Astrocyte of the hippocampus (primary cell): ENCODE results near the gene ERC2.
A peak's percentile ranks its signal among the peaks of the same experiment; 100 is the strongest.

Source experiments
- DNase-seq: peaks from one replicate; pipeline ENCODE4 v3.0.0; 2011; ENCODE audit warnings: low read depth, low spot score

ERC2 gene

DNA sequence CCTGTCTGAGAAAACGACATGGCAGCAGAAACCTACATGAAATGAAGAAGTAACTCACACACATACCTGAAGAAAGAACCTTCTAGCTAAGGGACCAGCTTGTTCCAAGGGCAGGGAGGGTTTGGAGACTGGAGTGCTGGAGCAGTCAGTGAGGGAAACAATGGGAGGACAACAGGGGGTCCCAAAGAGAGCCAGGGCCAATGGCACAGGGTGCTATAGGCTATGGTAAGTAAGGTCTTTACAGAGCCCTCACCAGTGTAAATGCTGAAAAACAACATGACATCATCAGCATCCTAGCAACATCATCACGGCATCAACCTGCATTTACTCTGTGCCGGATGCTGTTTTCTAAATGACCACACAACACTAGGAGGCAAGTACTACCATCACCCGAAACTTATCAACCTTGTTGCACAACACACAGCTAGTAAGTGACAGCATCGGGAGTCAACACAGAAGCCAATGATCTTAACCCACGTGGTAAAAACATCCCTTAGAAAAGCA, 531.7 kb downstream of the ERC2 start:
- DNase-seq = no peak

DNA sequence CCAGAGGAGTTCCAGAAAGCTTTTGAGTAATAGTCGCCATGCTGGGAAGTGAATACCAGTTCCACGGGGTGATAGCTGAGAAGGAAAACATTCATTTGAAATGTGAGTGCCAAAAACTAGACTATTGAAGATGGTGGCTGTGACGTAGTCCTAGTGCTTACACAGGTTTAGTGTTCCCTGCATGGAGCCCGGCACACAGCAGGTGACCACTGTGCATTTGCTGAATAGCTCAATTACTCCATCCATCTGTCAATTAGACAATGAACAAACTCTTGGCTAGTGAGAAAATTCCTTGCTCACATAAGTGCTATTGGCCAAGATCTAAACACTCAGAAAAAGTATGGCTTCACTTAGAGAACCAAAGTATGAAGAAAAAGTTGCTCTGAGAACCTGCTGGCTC, 533.0 kb downstream of the ERC2 start:
- DNase-seq = peak; percentile 15

DNA sequence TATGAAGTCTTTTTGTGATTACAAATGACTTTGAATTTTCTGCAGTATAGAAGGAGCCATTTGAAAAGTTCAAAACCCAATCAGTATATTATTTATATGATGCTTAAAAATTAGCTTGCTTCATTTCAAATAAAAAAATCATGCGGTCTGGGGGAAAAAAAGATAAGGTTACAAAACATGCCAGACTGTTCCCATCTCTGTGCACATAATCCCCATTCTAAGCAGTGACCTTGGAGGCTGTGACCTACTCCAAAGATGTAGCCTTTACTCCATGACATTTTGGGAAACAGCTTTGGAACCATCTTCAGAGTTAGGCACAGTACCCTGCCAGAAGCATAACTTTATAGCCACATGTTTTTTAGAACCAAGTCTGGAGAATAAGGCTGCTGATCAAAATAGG, 533.5 kb downstream of the ERC2 start:
- no peak for DNase-seq

DNA sequence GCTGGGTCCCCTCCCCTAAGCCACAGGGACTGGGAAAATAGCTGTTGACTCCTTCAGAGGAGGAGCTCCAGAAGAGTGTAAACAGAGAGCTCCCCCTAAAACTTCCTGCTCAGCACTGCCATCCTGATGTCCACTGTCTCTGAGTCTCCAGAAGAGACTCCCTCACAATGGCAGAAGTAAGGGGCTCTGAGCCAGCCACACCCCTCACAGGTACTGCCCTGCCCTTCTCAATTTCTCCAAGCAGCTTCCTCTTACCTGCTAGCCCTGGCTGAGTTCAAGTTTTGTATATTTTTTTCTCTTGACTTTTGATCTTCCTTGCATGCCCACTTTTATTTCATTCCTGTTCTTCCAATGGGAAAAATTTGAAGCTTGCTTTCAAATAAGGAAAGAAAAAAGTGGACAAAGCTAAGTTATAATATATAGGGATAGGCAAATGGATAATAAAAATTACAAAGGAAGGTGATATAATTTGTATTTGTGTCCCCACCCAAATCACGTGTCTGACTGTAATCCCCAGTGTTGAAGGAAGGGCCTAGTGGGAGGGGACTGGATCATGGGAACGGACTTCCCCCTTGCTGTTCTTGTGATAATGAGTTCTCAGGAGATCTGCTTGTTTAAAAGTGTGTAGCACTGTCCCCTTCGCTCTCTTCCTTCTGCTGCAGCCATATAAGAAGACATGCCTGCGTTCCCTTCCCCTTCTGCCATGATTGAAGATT, 539.0 kb downstream of the ERC2 start:
- no peak for DNase-seq

DNA sequence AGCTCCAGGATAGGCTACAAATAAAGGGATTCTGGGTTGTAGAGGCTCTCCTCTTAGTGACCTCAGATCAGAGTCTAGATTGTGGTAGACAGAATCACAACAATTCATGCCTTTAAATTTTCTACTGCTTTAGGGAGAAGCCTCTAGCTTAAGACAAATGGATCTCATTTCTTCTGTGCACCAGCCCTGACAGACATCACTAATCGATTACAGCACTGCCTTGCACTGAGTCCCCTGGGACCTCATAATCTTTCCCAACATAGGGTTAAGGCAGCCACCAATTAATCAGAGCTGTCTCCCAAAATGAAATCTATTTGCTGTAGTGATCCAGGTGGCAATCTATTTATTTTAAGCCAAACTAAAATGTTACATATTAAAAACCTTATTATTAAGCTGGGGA, 544.6 kb downstream of the ERC2 start:
- no peak for DNase-seq

DNA sequence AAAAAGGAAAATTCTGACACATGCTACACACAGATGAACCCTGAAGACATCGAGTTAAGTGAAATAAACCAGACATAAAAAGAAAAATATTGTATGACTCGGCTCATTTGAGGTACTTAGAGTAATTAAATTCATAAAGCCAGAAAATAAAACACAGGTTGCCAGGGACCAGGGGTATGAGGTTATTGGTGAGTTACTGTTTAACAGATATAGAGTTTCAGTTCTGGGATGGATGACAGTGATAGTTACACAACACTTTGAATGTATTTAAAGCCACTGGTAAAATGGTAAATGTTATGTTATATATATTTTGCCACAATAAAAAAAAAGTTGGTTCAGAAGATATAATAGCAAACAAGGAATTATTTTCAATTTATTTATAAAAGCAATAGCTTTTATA, 545.1 kb downstream of the ERC2 start:
- no peak for DNase-seq

DNA sequence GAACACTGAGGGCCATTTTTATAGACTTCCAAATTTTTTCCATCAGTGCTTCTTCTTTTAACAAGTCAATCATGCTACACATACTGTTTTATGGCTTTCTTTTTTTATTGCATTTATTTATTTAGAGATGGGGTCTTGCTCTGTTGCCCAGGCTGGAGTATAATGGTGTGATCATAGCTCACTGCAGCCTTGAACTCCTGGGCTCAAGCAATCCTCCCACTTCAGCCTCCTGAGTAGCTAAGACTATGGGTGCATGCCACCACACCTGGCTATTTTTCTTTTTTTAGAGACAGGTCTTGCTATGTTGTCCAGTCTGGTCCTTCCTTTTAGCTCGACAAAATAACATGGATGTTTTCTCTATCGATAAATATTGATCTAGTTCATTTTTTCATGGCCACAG, 555.4 kb downstream of the ERC2 start:
- DNase-seq = no peak

DNA sequence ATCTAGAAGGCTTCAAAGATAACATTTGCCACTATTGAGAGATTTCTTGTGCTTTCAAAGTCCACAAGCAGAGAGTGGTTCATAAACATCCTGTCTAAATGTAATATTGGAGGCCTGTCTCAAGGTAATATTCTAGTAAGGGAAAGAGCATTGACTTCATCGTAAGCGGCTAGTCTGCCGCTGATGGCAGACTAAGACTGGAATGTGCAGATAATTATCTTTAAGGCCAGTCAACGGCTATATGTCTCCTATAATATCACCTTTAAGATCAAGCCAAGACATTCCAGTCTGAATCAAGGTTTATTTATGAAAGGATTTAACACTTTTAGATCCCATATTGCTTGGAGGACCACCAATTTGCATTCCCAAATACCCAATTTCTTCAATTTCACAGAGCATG, 557.0 kb downstream of the ERC2 start:
- no peak for DNase-seq

DNA sequence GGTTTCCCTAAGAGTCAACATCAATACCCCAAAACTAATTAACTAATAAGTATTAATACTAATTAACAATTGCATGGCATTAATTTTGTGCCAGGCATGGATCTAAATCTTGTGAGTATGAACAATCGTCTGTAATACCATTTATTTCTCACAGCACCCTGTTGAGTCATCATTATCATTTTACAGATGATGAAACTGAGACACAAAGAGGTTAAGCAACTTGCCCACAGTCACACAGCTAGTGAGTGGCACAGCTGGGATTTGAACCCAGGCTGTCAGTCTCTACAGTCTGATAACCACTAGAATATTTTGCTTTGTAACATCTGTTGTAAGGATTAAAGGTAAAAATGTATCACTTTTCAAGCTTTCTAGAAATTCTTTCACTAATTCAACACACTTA, 557.7 kb downstream of the ERC2 start:
- DNase-seq = no peak

DNA sequence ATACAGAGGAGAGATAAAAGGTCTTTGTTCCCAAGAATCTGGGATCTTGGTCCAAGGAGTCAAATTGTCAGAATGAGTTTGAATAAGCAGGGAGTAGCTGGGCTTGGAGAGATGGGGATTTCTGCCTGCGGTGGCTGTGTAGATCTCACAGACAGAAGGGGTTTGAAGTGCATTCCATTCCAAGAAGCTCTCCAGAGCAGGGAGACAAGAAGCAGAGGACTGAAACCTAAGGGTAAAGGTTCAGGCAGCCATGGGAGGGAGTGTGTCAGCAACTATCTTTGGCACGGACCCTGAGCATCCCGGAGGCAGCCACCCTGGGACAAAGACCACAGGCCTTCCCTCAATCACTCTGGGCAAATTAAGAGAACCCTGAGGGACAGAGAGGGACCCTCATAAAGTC, 558.9 kb downstream of the ERC2 start:
- DNase-seq = no peak

DNA sequence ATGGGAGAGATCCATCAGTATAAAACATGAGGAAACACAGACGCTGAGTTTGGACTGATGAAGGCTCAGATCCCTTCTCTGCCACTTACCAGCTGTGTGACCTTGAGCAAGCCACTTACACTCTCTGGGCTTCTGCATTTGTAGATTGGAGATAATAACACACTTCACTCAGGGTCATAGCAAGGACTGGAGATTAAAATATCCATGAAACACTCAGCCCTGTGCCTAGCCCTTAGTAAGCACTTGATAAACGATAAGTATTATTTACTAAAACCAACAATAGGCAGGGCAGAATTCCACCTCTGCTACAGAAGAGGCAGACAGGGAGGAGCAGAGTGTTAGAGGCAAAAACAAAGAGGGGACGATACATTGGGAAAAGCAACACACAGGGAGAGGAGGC, 560.7 kb downstream of the ERC2 start:
- DNase-seq = no peak

DNA sequence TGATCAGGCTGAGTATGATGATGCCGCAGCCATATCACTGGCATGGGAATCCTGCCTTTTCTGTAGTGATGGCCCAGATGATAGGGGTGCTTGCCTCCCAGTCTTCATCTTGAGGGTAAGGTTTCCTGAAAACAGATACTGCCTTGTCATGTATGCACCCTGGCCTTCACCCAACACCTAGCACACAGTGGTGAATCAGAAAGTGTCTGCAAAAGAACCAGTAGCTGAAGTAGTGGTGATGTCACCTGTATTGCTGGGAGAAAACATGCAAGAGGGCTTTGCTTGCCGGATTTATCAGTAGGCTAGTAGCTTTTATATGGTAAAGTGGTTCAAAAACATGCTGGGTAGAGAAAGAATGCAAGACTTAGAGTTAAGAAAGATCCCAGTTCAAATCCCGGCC, 561.4 kb downstream of the ERC2 start:
- DNase-seq = no peak

DNA sequence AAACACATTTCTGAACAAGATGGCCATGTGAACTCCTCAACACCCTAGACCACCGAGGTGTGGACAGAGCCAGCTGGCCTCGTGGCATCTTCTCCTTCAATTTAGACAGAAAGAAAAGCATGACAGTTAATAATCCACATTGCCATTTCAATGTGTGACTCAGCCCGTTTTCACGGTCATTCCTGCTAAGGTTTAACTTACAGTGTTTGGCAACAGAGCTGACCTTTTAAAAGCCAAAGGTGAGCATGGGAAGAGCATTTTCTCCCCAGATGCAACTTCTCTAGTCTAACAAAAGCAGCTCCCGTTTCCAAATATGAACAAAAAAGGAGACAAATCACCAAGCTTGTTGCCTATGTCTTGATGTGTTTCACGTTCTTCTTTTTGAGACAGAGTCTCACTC, 563.6 kb downstream of the ERC2 start:
- DNase-seq = no peak

DNA sequence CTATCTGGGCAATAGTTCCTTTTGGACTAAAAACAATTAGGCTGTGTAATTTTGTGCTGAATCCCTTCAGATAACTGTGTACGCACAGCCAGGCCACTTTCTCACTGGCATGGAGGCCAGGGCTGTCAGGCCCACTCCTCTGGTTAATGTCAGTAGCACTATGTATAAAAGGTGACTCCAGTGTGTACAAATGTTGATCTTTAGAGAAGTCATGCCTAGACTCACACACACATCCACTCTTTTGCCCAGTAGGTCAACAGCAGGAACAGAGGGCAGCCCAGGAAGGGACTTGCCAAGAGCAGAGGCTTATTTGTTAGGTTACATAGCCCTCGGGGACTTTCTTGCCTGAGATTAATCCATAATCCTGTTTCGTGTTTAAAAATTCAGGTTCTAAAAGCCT, 564.6 kb downstream of the ERC2 start:
- DNase-seq = no peak

DNA sequence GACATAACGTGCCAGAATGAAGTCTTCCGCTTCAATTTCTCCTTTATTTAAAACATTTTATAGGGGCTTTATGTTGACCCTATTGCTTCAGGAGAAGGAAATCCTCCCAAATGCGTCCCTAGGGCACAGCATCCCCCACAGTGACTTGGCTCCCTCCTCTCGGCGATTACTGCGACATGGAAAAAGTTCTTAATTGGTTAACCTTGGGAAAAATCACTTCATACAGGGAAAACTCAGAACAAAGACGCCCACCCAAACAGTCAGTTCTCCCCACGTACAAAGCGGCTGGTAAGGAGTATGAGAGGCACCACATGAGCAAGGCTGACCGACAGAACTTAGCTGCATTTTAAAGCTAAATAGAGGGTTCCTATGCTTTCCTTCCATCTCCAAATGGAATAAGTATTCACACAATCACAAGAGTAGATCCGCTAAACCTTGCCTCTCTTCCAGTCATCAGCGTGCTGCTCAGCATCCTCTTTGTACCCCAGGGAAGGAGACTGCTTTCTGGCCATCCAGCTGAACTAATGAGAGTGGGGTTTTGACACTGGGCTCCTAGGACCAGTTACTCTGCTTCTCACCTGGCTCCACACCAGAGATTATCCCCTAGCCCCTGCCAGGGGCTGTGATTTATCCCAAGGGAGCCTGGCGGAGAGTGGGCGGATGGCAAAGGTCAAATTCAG, 565.9 kb downstream of the ERC2 start:
- no peak for DNase-seq

DNA sequence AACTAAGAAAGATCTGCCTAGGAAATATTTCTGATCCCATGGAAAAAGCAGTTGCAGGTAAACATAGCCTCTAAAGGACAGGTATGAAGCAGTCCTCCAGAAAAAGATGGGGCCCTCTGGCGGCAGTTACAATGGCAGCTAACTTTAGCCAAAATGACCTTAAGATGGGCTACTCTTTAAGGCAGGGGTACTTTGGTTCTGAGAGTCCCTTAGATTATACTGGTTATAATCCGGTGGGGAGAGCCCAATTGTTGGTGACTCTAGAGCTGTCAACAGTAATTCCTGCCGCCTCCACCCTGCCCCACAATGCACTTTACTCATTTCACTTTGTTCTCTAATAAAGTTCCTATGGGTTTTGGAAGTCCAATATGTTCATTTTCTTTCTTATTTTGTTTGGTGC, 568.4 kb downstream of the ERC2 start:
- DNase-seq = no peak

DNA sequence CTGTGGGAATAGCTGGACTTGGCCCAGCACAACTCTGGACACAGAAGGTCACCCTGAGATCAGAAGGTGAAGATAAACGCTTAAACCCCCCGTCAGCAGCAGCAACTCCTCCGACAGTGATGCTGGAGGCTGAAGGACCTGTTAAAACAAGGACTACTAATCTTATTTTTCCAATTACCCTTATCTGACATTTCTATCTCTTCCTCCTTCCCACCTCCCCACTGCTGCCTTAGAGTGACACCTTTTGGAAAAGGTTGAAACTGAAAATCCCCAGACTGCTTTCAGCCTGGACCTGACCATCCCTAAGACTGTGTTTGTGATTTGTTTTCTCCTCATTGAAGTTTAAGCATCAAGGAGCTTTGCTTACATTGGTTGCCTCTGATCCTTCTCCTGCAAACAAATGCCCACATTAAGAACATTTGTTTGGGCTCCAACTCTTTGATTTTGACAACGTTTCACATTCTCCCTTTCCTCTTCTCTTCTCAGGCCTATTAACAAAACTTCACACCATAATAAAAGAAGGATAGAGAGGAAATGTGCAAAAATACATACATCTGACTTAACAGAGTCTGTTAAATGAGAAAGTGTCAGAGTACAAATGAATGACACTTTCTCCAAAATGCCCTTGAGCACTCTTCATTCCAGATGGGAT, 570.6 kb downstream of the ERC2 start:
- DNase-seq = peak; percentile 59

DNA sequence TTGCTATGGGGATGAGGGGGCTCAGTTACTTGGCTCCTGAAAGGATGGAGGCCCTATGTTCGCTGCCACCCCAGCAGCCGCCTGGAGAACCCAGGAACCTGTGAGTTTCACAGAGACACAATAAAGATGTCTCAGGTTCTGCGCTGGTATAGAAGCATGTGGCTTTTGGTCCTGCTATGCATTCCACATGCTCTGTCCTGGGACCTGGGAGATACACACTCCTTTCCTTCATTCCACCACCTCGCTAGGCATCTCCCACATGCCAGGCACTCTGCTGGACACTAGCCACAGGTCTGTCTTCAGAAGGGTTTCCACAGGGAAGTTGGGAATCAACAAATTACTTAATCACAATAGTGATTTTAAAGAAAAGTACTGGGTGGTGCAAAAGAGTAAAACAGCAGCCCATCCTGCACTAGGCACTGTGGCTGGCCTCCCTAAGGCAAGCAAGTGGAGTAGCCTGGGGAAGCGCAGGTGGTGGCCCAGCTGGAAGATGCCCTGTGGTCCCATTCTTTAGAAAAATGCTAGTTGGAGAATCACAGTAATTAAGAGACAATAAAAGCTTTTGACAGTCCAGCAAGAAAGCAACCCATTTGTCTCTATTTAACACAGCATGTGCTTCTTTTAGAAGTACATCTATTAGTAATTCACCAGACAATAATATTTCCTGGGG, 572.2 kb downstream of the ERC2 start:
- DNase-seq = no peak

DNA sequence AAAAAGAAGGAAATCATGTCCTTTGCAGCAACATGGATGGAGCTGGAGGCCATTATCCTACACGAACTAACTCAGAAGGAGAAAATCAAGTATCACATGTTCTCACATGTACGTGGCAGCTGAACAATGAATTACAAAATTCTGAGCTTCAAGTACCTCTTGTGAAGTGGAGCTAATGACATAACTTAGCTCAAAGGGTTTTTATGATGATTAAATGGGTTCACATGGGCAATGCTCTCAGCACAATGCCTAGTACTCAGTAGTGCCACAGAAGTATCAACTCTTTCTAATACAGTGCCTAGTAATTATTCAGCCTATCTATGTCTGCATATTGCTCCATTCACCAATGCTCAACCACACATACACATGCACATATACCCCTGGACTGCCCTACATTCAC, 573.7 kb downstream of the ERC2 start:
- DNase-seq = no peak

DNA sequence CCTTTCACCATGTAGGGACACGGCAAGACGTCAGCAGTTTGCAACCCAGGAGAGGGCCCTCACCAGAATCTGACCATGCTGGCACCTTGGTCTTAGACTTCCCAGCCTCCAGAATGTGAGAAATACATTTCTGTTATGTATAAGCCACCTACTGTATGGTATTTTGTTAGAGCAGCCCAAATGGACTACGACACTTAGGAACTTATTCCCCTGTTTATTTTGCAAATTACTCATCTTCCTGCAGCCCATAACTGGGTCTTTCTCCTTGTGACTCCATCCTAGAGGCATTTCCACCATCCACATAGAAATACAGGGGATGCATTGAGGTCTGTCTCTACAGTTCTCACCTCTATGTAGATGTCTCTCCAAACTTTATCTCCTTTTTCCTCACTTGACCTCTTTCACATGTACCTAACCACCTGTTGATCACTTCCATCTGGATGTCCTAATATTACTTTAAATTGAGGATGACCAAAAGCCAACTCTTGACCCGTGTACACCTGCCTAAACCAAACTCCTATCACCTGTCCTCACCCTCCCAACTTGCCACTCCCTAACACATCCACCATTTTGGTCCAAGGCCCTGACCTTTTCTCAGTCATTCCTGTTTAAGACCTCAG, 575.1 kb downstream of the ERC2 start:
- peak; percentile 16 for DNase-seq

DNA sequence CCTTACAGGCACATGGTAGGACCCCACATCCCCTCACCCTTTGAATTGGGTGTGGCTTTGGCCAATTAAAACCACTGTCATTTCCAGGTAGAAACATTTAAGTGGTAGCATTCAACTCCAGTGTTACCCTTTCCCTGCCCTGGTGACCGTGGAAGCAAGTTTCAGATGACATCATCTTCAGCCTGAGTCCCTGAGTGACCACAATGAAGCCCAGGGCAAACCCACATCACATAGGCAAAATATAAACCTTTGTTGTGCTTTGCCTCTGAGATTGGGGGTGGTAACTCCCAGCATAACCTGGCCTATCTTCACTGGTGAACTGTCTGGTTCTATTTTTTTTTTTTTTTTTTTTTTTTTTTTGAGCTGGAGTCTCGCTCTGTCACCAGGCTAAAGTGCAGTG, 577.2 kb downstream of the ERC2 start:
- DNase-seq = peak; percentile 19

DNA sequence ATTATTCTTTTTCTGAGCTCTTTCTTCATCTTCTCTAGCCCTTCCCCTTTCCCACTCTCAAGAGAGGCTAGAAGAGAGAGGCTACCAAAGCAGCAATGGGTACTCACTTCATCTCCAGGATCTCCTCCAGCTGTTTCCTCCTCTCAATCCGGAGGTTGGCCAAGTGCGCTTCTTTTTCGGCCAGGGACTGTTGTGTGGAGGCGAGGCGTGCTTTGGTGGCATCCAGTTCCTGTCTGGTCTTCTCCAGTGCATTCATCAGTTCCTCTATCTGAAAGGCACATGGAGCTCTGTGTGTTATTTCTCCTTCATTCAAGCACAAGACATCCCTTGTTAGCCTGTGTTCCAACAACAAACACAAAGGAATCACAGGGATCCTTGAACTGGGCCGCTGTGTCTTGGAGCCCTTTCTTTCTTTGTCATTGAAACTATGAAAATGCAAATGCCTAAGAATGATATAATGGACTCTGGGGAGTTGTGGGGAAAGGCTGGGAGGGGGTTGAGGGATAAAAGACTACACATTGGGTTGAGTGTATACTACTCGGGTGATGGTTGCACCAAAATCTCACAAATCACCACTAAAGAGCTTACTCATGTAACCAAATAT, 579.9 kb downstream of the ERC2 start:
- DNase-seq = no peak
